CD4-positive, alpha-beta T cell treated with Interferon alpha-2 for 1 hour (primary cell): Measurements from ENCODE around the gene KDM5A.
A peak's percentile ranks its signal among the peaks of the same experiment; 100 is the strongest.
"Not testable (repeated sequence)": the region's sequence is repeated elsewhere in the genome, so short reads cannot be mapped to it uniquely, and the experiment has no call there.

Experiments
- DNase-seq, 2 donors: peaks; one replicate each; pipeline ENCODE4 v3.0.0-alpha.2; 2020 to 2022

KDM5A gene

GRCh38 chr12:389142-390096 lies at the start of gene KDM5A:
KDM5A (minus strand) TSS chr12:389320; CDS start chr12:389091, 229 bp downstream.
- DNase-seq: peak; percentile 90 to 94

GRCh38 chr12:435737-436136 lies 46.6 kb upstream of the KDM5A start:
- not testable (repeated sequence) for DNase-seq

GRCh38 chr12:422526-422925 lies 33.4 kb upstream of the KDM5A start:
- DNase-seq: no peak

- no peak for DNase-seq
Observed at GRCh38 chr12:418432-418831, 29.3 kb upstream of the KDM5A start.

- no peak for DNase-seq
Observed at GRCh38 chr12:414859-415258, 25.7 kb upstream of the KDM5A start.

DNA sequence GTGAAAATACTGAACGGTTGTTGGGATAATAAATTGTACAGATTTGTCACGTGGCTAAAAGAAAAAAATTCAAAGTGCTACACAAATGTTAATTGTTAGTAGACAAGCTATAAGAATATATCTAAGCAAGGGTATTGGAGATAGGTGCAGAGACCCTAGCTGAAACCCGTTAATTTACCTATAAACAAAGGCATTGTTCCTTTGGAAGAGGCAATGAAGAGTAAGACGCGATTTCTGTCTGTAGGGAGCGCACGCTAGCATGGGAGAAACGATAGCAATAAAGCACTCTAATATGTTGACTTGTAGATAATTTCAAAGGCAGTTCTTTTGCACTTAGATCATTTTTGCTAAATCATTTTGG lies 12.9 kb upstream of the KDM5A start:
- no peak for DNase-seq

DNA sequence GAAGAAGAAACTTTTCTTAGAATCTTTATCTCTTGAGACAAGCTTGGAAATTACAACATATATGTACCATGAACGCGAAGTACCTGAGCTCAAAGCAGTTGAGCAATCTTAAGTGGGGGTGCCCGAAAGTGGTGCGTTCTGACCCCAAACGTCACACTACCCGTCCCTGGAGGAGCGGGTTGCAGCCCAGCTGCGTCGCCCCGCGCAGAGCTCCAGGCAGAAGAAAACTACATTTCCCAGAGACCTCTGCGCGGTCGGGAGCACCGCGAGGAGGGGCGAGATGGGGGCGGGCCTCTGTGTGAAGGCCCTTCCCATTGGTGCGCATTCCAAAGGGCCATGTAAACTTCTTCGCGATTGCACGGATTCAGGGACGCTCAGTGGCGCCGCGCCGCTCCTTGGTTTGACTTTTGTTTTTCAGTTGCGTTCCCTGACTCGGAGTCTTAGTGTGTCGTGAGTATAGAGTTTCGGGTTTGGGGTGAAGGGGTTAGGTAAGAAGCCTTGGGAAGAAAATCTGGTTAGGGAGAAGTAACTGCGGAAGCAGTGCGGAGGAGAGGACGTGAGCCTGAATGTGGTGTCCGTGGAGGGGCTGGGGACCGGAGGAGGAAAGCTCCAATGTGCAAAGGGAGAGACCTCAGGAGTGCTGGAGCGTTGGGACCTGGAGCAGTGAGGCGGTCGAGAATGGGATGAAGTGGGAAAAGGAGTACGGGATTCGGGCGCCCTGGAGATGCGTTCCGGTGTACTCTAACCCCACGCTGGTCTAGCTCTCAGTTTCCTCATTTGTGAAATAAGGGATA lies 12.3 kb upstream of the KDM5A start, which contains the start of gene CCDC77:
Gene CCDC77 (plus strand): TSS at position 410 of the 794 bp plus-strand sequence. CDS start 7,740 bp downstream, outside the sequence.
- peak; percentile 92 to 96 for DNase-seq

DNA sequence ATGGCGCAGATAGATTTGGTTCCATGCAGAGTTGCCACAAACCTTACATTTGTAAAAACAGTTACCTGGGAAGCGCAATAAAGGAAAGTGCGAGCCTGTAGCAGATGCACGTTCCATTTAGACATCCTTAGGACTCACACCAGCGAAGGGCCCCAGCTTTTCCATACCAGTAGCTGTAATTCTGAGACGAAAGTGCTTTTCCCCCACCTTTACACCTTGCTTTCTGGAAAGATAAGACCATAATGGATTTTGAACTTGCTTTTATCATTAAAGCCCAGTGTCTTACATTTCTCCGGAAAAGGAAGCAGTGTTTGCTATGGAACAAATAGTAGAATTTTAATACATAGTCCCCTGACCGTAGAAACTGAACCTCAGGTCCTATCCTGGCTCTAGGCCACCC lies 11.7 kb upstream of the KDM5A start:
- no peak for DNase-seq

DNA sequence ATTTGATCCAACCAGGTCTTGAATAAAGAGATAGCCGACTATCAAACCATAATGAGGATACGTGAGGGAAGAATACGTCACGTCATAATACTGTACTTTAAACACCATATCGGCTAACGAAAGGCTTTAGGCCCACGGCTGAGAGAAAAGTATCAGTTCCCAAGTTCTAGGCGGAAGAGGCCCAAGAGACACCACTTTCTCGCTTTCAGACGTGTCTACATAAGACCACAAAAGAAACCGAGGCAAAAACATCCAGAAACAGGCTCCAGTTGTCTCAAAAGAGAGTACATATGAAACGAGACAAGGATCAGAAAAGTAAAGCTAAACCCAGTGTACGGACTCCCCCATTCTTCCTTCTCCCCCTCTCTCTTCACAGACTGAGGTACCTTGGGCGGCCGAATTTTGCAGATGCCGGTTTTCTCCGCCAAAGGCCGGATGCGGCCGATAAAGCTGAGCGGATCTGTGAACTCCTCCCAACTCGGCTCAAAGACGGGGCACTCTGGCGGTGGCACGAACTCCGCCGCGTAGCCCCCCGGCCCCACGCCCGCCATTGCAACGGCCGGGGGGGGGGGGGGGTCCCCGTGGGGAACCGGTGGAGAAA lies 479 bp downstream of the KDM5A start:
- DNase-seq: peak; percentile 41 to 66

- no peak for DNase-seq
Observed at GRCh38 chr12:388012-388411, 1.1 kb downstream of the KDM5A start.

GRCh38 chr12:386651-387050 lies 2.5 kb downstream of the KDM5A start:
- no peak for DNase-seq

- DNase-seq: not testable (repeated sequence)
Observed at GRCh38 chr12:370739-371485, 18.2 kb downstream of the KDM5A start.

GRCh38 chr12:367972-368371 lies 21.1 kb downstream of the KDM5A start:
- DNase-seq: no peak

- no peak for DNase-seq
Observed at GRCh38 chr12:366820-367219, 22.3 kb downstream of the KDM5A start.

DNA sequence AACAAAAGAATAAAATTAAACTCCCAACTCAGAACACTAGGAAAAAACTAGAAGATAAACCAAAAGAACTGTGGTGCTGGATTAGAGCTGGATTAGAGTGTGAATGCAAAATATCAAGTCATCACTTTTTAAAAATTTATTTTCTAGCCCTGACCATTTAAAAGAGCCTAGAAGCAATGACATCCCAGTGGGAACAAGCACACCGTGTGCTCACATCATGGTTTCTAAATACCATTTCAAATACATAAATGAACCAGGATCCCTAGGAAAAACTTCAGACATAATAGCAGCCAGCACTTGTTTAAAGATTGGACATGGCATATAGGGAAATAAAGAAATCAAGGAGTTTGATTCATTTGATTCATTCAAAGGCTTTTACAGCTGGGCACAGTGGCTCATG lies 30.0 kb downstream of the KDM5A start:
- no peak for DNase-seq

GRCh38 chr12:356276-356988 lies 32.7 kb downstream of the KDM5A start:
- no peak for DNase-seq

- DNase-seq: not testable (repeated sequence)
Observed at GRCh38 chr12:351197-351596, 37.9 kb downstream of the KDM5A start.

- not testable (repeated sequence) for DNase-seq
Observed at GRCh38 chr12:349625-350024, 39.5 kb downstream of the KDM5A start.

DNA sequence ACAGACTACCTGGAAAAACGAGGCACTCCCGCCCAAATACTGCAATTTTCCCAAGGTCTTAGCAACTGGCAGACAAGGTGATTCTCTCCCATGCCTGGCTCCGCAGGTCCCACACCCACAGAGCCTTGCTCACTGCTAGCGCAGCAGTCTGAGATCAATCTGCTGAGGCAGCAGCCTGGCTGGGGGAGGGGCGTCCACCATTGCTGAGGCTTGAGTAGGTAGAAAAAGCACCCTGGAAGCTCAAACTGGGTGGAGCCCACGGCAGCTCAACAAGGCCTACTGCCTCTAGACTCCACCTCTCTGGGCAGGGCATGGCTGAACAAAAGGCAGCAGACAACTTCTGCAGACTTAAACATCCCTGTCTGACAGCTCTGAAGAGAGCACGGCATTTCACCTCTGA lies 46.1 kb downstream of the KDM5A start:
- DNase-seq: not testable (repeated sequence)

- DNase-seq: no peak
Observed at GRCh38 chr12:337039-337438, 52.1 kb downstream of the KDM5A start.

DNA sequence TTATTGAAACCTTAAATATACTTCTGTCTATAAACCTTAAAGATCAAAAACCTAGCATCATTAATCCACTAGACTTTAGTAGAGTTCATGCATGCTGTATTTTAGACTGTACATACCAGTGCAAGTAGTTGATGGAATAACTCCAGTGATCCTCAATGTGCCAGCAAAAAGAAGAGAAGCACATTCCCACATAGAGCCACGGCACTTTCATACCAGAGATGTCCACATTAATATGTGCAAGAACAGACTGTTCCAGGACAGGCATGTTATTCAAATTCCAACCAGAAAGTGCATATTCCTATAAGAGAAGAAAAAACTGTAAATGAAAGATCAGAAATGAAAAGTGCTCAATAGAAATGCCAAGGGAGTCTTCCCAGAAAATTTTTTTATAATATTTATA lies 55.0 kb downstream of the KDM5A start:
- DNase-seq: no peak
